HG02973 (cell line): ENCODE results near the gene TMEM144.

ENCODE experiments used
- ATAC-seq: cut with Tn5 transposase; IDR thresholded peaks from one replicate; pipeline ENCODE4 v1.9.1; 2021; ENCODE audit warnings: moderate library complexity; ENCODE audit not compliant: unreplicated experiment

The TMEM144 gene

DNA sequence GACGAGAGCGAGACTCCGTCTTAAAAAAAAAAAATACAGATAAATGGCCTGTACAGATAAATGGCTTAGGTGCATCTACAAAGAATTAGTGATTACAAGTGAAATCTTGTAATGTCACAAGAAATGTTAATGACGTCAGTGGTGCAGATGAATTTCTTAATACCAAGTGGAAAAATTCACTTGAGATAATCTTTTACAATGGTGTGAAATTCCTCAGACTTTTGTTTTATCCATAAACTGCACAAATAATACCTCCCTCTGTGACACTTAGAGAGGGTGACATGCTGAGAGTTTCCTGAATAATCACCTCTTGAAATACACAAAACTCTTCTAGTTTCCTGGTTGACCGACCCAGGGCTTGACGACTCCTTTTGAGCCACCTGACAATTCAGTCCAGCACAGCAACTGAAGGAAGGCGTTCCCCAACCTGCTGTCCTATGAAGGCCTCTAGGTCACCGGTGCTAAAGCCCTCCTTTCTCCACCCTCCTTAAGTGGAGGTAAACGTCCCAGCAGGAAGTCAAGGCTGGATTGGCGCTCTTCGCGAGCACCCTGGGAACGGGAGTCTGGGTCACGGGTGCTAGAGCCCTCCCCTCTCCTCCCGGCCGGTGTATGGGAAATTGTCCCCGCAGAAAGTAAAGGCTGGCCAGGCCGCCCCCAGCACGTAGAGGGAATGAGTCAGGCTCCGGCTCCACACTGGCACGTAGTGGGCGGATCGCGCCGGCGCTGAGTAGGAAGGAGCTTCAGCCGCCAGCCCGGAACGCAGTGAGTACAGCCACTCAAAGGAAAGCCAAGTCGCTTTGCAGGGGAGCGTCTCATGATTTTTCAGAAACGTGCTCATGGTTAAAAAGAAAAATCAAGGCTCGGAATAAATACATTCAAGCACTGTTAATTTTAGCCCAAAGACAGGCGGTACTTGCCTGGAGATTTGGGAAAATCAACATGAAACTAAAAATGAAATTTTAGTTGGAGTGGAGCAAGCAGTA lies at the start of gene TMEM144:
TMEM144 (plus strand) TSS at position 662 of the 983 bp plus-strand sequence. CDS start 2,182 bp downstream, outside the sequence.
- ATAC-seq, result peak; percentile 88

DNA sequence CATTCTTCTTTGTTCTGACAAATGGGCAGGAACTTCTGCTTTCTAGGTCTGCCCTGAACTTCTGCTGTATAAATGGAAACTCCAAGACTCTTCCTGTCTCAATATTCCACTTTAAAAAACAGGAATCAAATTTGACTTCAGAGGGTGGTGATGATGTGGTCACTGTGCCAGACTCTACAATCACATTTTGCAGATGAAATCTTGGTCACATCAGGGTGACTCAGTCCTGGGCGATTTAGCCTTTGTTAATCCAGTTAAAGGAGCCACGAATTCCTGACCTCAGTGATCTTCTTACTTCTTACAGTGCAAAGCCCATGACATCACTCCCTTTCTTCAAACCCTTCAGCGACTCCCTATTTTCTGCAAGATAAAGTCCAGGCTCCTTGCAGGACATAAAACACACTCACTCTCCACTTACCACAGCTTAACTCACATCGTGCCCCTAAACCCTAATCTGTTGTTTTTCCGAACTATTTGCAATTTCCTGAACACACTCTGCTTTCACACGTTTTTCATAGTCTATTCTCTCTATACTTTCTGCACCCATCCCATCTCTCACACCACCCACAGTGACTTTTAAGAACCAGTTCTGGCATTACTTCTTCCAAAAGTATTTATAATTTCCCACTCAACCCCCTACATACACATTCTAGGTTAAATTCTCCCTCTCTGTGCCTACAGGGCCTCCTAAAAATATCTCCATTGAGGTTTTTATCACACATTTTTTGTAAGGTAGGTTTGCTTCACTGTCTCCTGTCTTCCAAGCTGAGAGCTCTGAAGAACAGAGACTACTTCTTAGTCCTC lies 48.5 kb upstream of the TMEM144 start:
- ATAC-seq, result no peak

DNA sequence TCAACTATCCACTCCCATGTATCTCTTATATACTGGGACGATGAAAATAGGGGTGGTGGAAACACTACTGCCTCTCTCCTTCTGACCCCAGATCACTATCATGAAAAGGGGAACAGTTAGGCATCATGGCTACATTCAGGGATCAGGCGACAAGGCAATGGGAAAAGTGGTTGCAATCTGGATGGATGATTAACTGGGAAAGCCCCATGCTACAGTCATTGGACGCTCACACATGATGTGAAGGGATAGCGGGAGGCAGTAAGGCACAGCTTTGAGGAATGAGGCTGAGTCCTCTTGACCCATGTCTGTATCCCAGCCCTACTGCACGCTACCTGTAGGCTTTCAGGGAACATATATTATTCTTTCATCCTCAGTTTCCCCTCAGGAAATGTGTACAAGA lies 47.7 kb upstream of the TMEM144 start:
- ATAC-seq, result no peak

DNA sequence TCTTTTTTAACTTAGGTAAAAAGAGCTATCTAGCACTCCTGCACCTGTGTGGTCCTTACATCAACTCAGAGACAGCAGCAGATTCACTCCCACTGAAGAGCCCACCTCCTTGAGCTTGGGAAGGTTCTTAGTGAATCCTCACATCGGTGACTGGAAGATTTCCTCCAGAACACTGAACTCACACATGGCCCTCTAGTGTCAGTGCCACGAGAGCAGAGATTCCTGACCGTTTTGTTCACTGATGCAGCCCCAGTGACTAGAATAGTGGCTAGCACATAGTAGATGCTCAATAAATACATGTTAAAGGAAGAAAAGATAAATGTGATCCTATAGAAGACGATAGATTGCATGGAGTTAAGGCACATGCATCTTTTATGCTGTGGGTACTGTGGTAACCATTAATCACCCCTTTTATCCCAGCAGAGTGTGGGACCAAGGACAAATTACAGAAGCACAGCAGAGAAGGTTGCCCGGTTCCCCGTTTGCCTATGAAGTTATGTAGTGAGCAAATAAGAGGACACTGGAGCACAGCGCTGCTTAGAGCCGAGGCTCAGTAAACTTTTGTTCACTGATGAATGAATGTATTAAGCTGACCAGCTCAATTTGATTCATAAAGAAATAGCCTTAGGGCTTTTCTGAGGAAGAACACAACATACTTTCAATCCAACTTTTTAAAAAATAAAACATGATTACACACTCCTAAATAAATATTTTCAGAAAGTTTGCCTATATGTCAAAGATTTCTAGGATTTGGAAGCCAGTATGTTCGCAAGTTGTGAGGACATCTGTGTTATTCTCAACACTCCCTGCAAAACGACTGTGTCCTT lies 46.1 kb upstream of the TMEM144 start:
- ATAC-seq, result no peak

DNA sequence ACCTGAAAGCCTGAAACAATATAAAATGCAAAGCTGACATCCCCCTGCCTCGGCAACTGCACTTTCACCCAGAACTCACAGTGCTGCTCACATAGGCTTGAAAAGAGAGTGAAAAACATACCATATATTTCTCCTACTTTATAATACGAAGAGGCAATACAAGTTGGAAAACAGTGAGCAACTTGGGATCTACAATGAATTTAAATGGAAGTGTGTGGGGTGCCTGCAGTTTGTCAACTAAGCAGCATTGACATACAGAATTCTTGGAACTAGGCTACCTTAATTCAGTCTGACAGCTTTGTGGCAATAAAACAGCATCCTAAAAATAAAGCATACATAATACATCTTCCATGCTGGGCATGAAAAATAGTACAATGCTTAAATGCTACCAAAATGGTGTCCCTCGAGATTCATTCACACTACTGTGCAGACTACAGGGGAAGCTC lies 45.5 kb upstream of the TMEM144 start:
- no peak for ATAC-seq

DNA sequence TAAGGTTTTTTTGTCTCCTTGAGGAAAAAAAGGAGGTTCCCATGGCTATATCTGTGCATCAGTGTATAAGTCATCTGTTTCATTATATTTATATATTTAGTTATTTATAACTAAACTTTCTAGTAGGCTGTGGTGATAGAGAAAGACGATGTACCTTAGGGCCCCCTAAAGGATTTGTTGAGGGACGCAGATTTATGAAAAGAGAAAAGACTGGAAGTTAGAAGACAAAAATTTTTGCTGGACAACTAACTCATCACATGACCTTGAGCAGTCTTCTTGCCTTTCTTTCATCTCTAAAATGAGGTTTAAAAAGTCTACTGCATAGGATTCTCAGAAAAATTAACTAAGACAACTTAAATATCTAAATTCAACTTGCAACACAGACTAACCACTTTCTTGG lies 43.6 kb upstream of the TMEM144 start:
- ATAC-seq, result no peak

DNA sequence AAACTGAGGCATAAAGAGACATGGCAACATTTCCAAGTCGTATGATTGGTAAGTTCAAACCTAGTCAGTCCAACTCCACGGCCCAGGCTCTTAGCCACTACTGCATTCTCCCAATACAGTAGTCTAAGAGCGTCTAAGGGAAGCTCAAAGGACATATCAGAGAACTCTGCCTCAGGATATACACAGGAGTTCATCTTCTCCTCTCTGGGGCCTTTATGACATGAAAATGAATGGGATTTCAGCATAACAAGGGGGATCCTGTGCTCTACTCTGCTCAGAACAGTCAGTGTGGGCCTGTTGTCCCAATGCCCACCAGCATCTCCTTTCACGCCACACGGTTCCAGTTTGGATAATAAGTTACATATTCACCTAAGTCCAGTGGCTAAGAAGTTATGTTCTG lies 41.7 kb upstream of the TMEM144 start:
- no peak for ATAC-seq

DNA sequence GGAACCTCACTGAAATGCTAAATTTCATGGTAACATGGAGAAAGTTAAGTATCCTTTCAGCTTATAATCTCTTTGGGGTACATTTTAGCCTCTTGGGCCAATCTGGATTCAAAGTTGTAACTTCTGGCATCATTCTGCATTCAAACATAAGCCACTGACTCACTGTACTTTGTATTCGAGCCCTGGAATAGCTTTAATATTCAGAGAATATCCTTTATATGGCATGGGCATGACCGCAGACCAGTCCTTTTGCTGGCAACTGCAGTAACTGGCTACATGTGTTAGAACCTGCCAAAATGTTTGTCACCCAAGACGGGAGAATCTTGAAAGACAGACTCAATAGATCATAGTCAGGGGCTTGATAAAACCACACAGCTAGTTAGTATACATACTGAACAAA lies 40.8 kb upstream of the TMEM144 start:
- ATAC-seq, result no peak

DNA sequence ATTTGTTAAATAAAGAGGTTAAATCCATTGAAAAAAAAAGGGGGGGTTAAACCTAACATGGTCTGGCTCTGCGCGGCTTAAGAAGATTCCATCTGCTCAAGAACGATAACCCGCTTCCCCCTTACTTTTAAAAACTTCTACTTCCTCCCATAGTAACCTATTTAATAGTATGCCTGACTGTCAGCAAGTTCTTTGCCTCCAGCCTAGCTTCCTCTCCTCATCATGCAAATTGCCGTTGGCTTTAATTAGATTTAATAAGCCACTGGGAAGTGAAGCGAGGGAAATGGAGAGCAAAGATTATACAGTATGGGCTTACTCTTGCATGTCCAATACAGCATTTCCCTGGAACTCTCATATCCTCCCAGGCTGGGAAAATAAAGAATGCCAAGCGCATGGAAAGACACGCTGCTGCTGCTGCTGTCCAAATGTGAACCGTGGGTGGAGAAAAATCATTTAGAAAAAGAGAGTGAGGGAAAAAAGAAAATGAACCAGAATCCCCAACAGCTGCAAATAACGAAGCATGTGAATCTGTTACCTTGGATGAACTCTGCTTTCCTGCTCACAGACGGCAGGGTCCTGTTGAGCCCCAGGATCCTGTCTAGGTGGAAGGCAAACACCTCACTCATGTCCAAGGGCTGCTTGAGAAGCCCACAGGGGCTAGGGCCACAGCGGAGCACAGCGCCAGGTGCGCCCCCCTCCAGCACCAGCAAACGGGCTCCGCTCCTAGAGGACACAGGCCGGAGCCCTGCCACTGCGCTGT lies 40.2 kb upstream of the TMEM144 start:
- ATAC-seq, result no peak

DNA sequence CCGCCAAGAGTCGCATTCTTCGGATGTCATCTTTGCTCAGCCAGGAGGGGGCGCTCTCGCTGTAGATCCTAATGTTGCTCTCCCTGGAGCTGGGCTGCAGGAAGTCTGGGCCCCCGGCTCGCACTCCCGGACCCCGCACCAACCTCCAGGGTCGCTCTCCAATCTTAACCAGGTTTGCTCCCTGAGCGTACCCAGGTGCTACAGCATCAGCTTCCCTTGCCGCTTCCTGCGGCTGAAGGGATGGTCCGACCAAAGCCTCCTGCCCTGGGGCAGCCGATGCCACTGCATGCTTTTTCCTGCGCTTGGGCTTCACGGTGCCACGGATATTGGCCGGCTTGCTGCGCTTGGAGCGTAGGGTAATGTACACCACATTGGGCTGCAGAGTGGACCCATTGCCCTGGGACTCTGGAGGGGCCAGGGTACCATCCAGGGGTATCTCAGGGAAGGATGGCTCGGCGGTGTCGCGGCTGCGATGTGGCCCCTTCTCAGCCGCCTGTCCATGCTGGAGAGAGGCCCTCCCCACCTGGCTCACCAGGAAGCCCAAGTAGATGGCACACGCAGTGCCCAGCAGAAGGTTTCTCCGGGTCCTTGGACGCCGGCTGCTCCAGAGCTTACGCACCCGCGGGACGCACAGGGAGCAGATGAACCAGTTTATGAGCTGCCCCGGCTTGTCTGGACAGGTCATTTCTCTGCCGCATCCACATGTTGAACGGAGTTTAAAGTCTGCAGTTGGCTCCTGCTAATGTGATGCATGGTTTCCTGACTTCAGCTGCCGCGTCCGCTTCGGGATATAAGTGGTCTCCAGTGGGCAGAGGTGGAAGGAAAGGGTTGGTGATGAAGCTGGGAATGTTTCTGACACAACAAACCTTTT lies 39.4 kb upstream of the TMEM144 start:
- ATAC-seq, result no peak

DNA sequence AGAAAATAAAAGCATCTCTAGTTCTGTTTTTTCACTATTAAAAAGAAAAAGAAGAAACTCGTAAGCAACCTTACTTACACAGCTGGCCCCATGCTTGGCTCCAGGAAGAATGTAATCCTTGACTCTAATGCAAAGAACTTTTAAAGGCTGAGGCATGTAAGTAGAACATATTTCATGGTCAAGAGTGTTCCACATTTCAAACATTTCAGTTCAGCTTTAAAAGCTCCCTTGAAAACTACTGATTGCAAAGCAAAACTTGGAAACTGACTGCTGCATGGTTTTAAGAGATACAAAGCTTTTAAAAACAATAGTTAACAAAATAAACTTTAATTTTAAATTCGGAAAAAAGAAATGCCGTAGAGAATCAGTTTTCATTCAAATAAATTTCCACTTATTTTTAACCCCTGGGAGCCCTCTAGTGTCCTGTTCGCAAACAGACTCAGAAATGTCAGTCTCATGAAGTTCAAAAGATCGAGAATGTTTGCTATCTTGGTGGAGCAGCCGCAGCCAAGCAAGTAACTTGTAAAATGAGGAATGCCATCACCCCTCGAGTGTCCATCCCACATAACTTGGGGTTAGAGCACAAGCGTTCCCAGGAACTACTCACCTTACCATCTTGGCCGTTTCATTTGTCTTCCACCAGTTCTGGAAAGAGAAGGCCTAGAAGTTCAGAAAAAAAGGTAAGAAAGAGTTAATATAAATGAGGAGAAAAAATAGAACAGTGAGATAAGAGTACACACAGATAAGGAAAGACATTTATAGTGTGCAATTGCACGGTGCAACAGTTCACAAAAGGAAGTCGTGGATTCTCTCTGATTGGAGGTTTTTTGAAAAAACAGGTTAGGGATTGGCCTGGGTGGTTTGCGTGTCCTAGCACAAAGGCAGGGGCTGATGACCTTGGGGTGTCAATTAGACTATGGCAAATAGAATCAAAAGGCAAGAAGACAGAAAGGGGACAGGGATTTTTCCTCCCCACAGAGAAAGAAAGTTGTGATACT lies 37.7 kb upstream of the TMEM144 start, which contains the start of gene GASK1B:
GASK1B (minus strand) TSS at position 765 of the 998 bp plus-strand sequence. CDS start 1,650 bp downstream, outside the sequence.
- no peak for ATAC-seq

DNA sequence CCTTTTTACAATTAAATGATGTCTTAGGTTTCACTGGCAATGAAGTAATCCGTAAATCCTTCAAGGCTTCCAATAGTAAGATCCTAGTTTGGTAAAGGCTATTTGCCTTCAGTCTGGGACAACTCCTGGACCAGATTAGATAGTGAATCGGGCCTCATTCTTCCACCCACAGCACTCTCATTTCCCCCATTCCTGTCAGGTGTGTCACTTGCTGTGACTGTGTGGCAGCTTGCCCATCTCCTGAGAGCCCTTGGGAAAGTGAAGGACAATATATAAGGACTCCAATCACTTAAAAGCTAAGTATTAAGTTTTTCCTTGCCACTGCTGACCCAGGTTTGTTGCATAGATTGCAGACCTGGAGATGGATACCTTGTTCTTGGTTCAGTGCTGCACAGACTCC lies 34.2 kb upstream of the TMEM144 start:
- ATAC-seq, result no peak

DNA sequence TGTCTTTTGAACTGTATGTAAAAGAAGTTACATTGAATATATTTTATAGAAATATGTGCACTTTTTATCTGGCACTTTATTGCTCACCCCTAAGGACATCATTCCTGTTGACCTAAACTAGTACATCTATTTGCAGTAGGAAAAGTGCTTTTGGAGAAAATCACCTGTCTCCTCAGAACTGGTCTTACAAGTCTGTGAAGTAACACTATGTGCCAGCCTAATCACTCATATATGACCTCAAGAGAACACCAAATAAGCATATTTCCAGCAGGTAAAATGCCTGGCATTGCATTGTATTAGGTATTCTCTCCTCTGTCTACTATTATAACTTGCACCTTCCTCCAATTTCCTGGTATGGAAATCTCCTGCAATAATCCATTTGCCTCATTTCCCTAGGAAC lies 33.5 kb upstream of the TMEM144 start:
- ATAC-seq, result no peak

DNA sequence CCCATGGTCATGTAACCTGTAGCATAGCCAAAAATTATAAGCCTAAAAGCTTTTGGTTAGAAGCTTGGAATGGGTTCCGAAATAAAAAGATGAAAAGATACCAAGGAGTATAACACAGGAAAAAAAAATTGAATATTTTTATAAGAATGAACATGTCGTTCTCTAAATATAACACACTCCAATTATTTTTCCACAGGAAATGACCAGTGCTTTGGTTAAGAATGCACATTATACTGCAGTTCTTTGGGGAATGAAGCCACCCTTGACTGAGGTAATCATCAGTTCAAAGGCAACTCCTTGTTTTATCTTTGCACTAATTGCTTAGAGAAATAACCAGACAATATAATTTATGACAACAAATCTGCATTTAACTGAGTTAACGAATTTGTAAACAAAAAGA lies 30.8 kb upstream of the TMEM144 start:
- no peak for ATAC-seq

DNA sequence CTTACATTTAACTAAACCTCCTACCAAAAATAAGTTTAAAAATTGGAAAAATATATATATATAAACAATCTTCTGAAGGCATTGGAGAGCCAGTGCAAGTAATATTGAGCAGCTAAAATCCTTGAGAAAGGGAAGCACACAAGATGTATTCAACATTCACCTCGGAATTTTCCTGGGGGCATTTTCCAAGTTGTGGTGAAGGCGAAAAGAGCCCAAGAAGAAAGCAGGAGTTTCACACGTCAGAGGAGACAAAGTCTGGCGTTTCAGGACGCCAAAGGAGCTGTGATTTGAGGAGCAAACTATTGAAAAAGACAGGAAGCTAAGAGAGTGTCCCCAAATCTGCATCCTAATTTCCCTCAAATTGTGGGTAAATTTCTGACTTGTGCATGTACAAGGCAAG lies 28.4 kb upstream of the TMEM144 start:
- ATAC-seq, result no peak

DNA sequence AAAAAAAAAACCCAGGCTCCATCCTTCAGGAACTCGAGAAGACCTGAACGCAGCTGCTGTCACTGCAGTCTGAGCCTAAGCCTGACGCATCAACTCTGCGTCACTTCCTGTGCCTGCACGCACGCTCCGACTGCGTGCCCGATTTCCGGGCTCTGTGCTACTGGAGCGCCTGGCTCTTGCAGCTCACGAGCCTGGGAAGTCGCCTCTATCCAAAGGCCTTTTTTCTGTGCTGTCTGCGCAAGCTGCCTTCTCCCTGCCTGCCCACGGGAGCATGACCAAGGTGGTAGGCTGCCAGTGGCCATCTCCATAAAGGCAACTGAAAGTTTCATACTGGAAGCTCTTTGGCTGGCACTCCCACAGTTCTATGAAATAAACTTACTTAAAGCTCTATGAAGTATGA lies 27.6 kb upstream of the TMEM144 start:
- ATAC-seq, result no peak

DNA sequence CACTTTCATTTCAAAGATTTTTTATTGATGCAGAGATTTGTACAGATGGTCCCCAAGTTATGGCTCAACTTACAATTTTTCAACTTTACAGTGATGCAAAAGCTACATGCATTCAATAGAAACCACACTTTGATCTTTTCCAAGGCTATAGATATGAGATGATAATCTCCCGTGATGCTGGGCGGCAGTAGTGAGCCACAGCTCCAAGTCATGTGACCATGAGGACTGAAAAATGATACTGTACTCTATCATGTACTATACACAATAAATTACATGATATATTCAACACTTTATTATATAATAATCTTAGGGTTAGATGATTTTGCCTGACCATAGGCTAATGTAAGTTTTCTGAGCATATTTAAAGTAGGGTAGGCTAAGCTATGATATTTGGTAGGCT lies 23.5 kb upstream of the TMEM144 start:
- no peak for ATAC-seq

DNA sequence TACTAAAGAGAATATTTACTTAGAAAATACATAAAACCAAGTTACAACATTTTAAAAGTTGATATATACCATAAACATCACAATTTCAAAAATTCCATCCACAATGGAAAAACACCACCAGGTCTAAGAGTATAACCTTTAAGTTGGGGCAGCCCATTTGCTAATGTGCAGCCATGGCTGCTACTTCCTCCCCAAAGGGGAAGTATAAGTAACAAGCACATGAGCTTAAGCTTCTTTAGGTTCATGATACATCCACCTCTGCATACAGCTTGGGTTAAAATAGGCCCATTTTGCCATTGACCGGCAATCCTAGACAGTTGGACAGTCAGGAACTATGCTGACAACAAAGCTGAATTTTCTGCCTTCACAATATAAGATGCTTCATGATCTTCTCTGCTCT lies 20.9 kb upstream of the TMEM144 start:
- no peak for ATAC-seq
